ENCODE data around the gene UFM1. TPM values are rescaled to one million over a fixed set of nuclear protein-coding genes. Genes with fewer than 3 reads are reported as not detected.

The UFM1 gene
- polyA plus RNA-seq, 3 donors, result 36.0 to 56.6 (median 41.8) TPM

GRCh38 chr13:38398711-38399493, 49.3 kb downstream of the UFM1 start:
- Mint-ChIP-seq H3K9me3 (peaks cover 0 to 4% (median 2%) of the 10 kb centered on the region in 7 donors), H3K27ac (peak overlapping the region in 3 of 7 donors; percentile 6 to 72 (median 56)), H3K4me3 (peak overlapping the region; percentile 16 to 78), H3K36me3 (no peaks in the 10 kb centered on the region), H3K27me3 (ENCODE audit: low read depth in 3 of 3) (peaks cover 0 to 2% (median 0%) of the 10 kb centered on the region in 3 donors), H3K4me1 (peaks cover 14% of the 10 kb centered on the region)
- H3K4me3 ChIP-seq (replicated peaks in 1 of 3; ENCODE audit: low read depth in 2 of 3, low read length in 3 of 3), result peak overlapping the region in 2 of 3 experiments; percentile 44 to 59
- no peaks in the 10 kb centered on the region for H3K27me3 ChIP-seq (ENCODE audit: control insufficient read depth in 2 of 2, insufficient read depth in 2 of 2, low read length in 2 of 2)
- no peaks in the 10 kb centered on the region for H4K20me1 ChIP-seq (ENCODE audit: insufficient read depth, low read length)
- no peaks in the 10 kb centered on the region for H3K79me2 ChIP-seq (ENCODE audit: insufficient read depth, low read length)
- DNase-seq, result peak; percentile 11 to 63 (median 15)
- H3K9me3 ChIP-seq (replicated peaks in 1 of 2; ENCODE audit: control insufficient read depth in 1 of 2, insufficient read depth in 1 of 2, low read length in 2 of 2), result peaks cover 0 to 2% of the 10 kb centered on the region in 2 donors
- H3K27ac ChIP-seq (ENCODE audit: low read depth in 1 of 2, low read length in 2 of 2), result peak overlapping the region in 1 of 2 donors; percentile 49
- 0% methylated on average over 1 of the region's 5 CpGs for WGBS (ENCODE audit: insufficient coverage)
- peak overlapping the region; percentile 44 for H2AFZ ChIP-seq (ENCODE audit: insufficient read depth, low read depth, low read length, poor library complexity, severe bottlenecking)
- peak overlapping the region; percentile 16 for H3K9ac ChIP-seq (ENCODE audit: insufficient read depth, low read length, poor library complexity, severe bottlenecking)
- peaks cover 0 to 8% of the 10 kb centered on the region in 2 donors for H3K4me1 ChIP-seq (ENCODE audit: control insufficient read depth in 1 of 2, insufficient read depth in 2 of 2, low read length in 2 of 2)
- intact Hi-C loops (cut with micrococcal nuclease), result no loop called here
- TF ChIP-seq CTCF (IDR thresholded peaks at IDR 0.05), result no peak
- no peaks in the 10 kb centered on the region for H3K36me3 ChIP-seq (replicated peaks in 1 of 2; ENCODE audit: control insufficient read depth in 1 of 2, insufficient read depth in 2 of 2, low read length in 2 of 2)
- H3K4me2 ChIP-seq (replicated peaks; ENCODE audit: extremely low read depth, low read length, poor library complexity, severe bottlenecking), result peak overlapping the region; percentile 50

DNA sequence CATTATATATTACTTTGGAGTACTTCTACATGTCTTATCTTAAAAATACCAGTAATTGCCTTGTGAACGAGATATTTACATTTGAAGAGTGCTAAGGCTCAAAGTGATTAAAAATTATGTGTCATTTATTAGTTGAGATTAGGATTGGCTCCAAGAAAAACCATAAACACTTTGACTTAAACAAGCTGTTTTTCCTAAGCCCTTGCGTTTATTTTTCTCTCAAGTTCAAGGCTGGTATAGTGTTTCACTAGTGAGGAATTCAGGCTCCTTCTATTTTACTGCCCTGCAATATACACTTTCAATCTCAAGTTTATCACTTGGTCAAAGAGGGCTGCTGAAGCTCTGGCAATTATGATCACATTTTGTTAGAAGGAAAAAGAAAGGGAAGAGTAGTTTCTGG, 49.9 kb downstream of the UFM1 start:
- Histone ChIP-seq H2AFZ (ENCODE audit: insufficient read depth, low read depth, low read length, poor library complexity, severe bottlenecking) (no peak overlapping the region), H3K9ac (ENCODE audit: insufficient read depth, low read length, poor library complexity, severe bottlenecking) (no peak overlapping the region), H3K27me3 (ENCODE audit: control insufficient read depth in 2 of 2, insufficient read depth in 2 of 2, low read length in 2 of 2) (no peaks in the 10 kb centered on the region), H3K79me2 (ENCODE audit: insufficient read depth, low read length) (no peaks in the 10 kb centered on the region), H3K4me2 (replicated peaks; ENCODE audit: extremely low read depth, low read length, poor library complexity, severe bottlenecking) (no peak overlapping the region), H3K4me3 (replicated peaks in 1 of 3; ENCODE audit: low read depth in 2 of 3, low read length in 3 of 3) (no peak overlapping the region), H4K20me1 (ENCODE audit: insufficient read depth, low read length) (no peaks in the 10 kb centered on the region), H3K9me3 (replicated peaks in 1 of 2; ENCODE audit: control insufficient read depth in 1 of 2, insufficient read depth in 1 of 2, low read length in 2 of 2) (peaks cover 0 to 4% of the 10 kb centered on the region in 2 donors), H3K27ac (ENCODE audit: low read depth in 1 of 2, low read length in 2 of 2) (no peak overlapping the region), H3K4me1 (ENCODE audit: control insufficient read depth in 1 of 2, insufficient read depth in 2 of 2, low read length in 2 of 2) (peaks cover 0 to 8% of the 10 kb centered on the region in 2 donors), H3K36me3 (replicated peaks in 1 of 2; ENCODE audit: control insufficient read depth in 1 of 2, insufficient read depth in 2 of 2, low read length in 2 of 2) (no peaks in the 10 kb centered on the region)
- H3K4me3 Mint-ChIP-seq, result no peak overlapping the region
- intact Hi-C loops (cut with micrococcal nuclease), result no loop called here
- WGBS (ENCODE audit: insufficient coverage), result no CpG with 5 or more reads among the region's 2 CpGs
- DNase-seq, result no peak
- TF ChIP-seq CTCF (IDR thresholded peaks at IDR 0.05), result no peak
- peaks cover 14% of the 10 kb centered on the region for H3K4me1 Mint-ChIP-seq
- no peak overlapping the region for H3K27ac Mint-ChIP-seq
- no peaks in the 10 kb centered on the region for H3K27me3 Mint-ChIP-seq (ENCODE audit: low read depth in 3 of 3)
- no peaks in the 10 kb centered on the region for H3K36me3 Mint-ChIP-seq
- peaks cover 0 to 9% (median 8%) of the 10 kb centered on the region in 7 donors for H3K9me3 Mint-ChIP-seq

Data from CD14-positive monocyte (primary cell).